Small intestine (tissue), 7 donors: ENCODE results near the gene RTEL1. TPM values are rescaled to one million over a fixed set of nuclear protein-coding genes. Genes with fewer than 3 reads are reported as not detected.

Experiments
- DNase-seq, 2 donors: peaks; one replicate each; pipeline versions ENCODE4 v3.0.0 to v3.0.0-alpha.2; 2013
- FAIRE-seq: peaks from 2 replicates; lab custom pipeline; 2012; peaks lifted over from hg19 to GRCh38; lab: Jason Lieb, UNC
- H3K27ac ChIP-seq, 3 donors: one replicate each; pipeline ENCODE4 v1.5.1; 2013; ENCODE audit warnings: low read length in 2 of 3, mild to moderate bottlenecking in 2 of 3, control low read depth in 1 of 3, inconsistent platforms in 1 of 3, low read depth in 1 of 3, moderate library complexity in 1 of 3
- H3K27me3 ChIP-seq, 3 donors: one replicate each; pipeline ENCODE4 v1.6.1; 2013; ENCODE audit warnings: low read length in 3 of 3, inconsistent platforms in 1 of 3; ENCODE audit not compliant: control insufficient read depth in 3 of 3, insufficient read depth in 3 of 3
- H3K36me3 ChIP-seq, 3 donors: one replicate each; pipeline ENCODE4 v1.6.1; 2013; ENCODE audit warnings: low read length in 3 of 3, inconsistent platforms in 1 of 3, low read depth in 1 of 3, mild to moderate bottlenecking in 1 of 3, moderate library complexity in 1 of 3; ENCODE audit not compliant: control insufficient read depth in 3 of 3, insufficient read depth in 2 of 3
- H3K4me1 ChIP-seq, 3 donors: one replicate each; pipeline ENCODE4 v1.6.1; 2013; ENCODE audit warnings: low read length in 2 of 3, inconsistent platforms in 1 of 3, low read depth in 1 of 3, mild to moderate bottlenecking in 1 of 3, moderate library complexity in 1 of 3; ENCODE audit not compliant: control insufficient read depth in 3 of 3, insufficient read depth in 2 of 3
- H3K4me3 ChIP-seq, 3 donors: one replicate each; pipeline ENCODE4 v1.5.1; 2013; ENCODE audit warnings: low read length in 3 of 3, control low read depth in 1 of 3, inconsistent platforms in 1 of 3, low read depth in 1 of 3, mild to moderate bottlenecking in 1 of 3, moderate library complexity in 1 of 3
- H3K9me3 ChIP-seq, 2 donors: one replicate each; pipeline ENCODE4 v1.6.1; 2013; ENCODE audit warnings: low read depth in 1 of 2, low read length in 1 of 2; ENCODE audit not compliant: control insufficient read depth in 2 of 2, insufficient read depth in 1 of 2
- WGBS, 3 donors: extraction: QIAGEN DNeasy Blood & Tissue Kit; methylation state at CpG; one replicate each; pipeline ENCODE4 v1.1.7; 2013; 5-methylcytosine and 5-hydroxymethylcytosine counted together
- polyA plus RNA-seq, 4 donors: library from polyadenylated mRNA; stranded (reverse) in 3 of 4; unstranded in 1 of 4; fragments of 200-250 nt in 3 of 4; fragments of 120-200 nt in 1 of 4; gene quantifications; one replicate each; pipeline versions ENCODE4 v1.2.1 to v1.2.3, GENCODE V29; 2013
- donor health status: healthy with polysubstance abuse.
- donor health status: control.
- donor health status: control.
- donor health status: Bipolar disorder and iron deficiency.
- donor health status: healthy.

RTEL1 gene
- polyA plus RNA-seq, 4 donors: 3.5 to 15.0 (median 10.5) TPM

- Histone ChIP-seq H3K36me3 (peaks cover 5 to 54% (median 10%) of the 10 kb centered on the region in 3 donors), H3K4me1 (peaks cover 1 to 29% (median 4%) of the 10 kb centered on the region in 3 donors), H3K27me3 (no peaks in the 10 kb centered on the region), H3K9me3 (no peaks in the 10 kb centered on the region), H3K4me3 (peak overlapping the region in 2 of 3 donors; percentile 17 to 51), H3K27ac (peak overlapping the region in 1 of 3 donors; percentile 57)
- FAIRE-seq (no peak), DNase-seq (peak; percentile 28 to 41)
- WGBS, 3 donors: 23 to 31% (median 25%) methylated on average over 25 to 30 of the region's 30 CpGs
Measured at GRCh38 chr20:63736893-63737694, 79.0 kb downstream of the RTEL1 start.

GRCh38 chr20:63737695-63737944, 79.5 kb downstream of the RTEL1 start:
- Histone ChIP-seq H3K27me3 (no peaks in the 10 kb centered on the region), H3K4me3 (peak overlapping the region in 2 of 3 donors; percentile 17 to 51), H3K36me3 (peaks cover 5 to 60% (median 10%) of the 10 kb centered on the region in 3 donors), H3K27ac (peak overlapping the region in 1 of 3 donors; percentile 57), H3K4me1 (peaks cover 1 to 30% (median 4%) of the 10 kb centered on the region in 3 donors), H3K9me3 (no peaks in the 10 kb centered on the region)
- 1 to 5% (median 2%) methylated on average over 13 to 26 of the region's 26 CpGs for WGBS, 3 donors
- no peak for FAIRE-seq
- no peak for DNase-seq

DNA sequence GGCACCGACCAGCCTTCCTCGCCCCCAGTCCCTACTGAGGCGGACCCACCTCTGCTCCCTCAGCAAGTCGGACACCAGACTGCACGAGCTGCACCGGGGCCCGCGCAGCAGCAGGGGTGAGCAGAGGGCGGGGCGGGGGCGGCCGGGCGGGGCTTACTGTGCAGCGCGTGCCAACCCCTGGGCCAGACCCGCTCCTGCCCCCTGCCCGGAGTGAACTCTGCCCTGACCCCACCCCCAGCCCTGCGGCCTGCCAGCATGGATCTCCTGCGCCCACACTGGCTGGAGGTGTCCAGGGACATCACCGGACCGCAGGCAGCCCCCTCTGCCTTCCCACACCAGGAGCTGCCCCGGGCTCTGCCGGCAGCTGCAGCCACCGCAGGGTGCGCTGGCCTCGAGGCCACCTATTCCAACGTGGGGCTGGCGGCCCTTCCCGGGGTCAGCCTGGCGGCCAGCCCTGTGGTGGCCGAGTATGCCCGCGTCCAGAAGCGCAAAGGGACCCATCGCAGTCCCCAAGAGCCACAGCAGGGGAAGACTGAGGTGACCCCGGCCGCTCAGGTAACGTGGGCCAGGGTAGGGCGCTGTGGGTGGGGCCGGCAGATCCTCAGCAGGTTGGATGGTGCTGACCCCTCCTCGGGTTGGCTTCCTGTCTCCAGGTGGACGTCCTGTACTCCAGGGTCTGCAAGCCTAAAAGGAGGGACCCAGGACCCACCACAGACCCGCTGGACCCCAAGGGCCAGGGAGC, 80.0 kb downstream of the RTEL1 start:
- Histone ChIP-seq H3K36me3 (peaks cover 5 to 62% (median 10%) of the 10 kb centered on the region in 3 donors), H3K27ac (no peak overlapping the region), H3K27me3 (no peaks in the 10 kb centered on the region), H3K9me3 (no peaks in the 10 kb centered on the region), H3K4me1 (peaks cover 1 to 30% (median 4%) of the 10 kb centered on the region in 3 donors), H3K4me3 (peak overlapping the region; percentile 7 to 51 (median 16))
- FAIRE-seq (no peak), DNase-seq (peak; percentile 33 to 58)
- WGBS, 3 donors: 7 to 17% (median 16%) methylated on average over 24 to 43 of the region's 43 CpGs

DNA sequence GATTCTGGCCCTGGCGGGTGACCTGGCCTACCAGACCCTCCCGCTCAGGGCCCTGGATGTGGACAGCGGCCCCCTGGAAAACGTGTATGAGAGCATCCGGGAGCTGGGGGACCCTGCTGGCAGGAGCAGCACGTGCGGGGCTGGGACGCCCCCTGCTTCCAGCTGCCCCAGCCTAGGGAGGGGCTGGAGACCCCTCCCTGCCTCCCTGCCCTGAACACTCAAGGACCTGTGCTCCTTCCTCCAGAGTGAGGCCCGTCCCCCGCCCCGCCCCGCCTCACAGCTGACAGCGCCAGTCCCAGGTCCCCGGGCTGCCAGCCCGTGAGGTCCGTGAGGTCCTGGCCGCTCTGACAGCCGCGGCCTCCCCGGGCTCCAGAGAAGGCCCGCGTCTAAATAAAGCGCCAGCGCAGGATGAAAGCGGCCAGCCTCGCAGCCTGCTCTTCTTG, 80.6 kb downstream of the RTEL1 start:
- no peak for FAIRE-seq
- 5 to 27% (median 15%) methylated on average over 16 to 26 of the region's 26 CpGs for WGBS, 3 donors
- Histone ChIP-seq H3K36me3 (peaks cover 5 to 62% (median 8%) of the 10 kb centered on the region in 3 donors), H3K27me3 (no peaks in the 10 kb centered on the region), H3K9me3 (no peaks in the 10 kb centered on the region), H3K27ac (peak overlapping the region in 2 of 3 donors; percentile 53 to 71), H3K4me1 (peaks cover 1 to 30% (median 4%) of the 10 kb centered on the region in 3 donors), H3K4me3 (peak overlapping the region in 2 of 3 donors; percentile 43 to 78)
- DNase-seq: peak; percentile 64 to 79

DNA sequence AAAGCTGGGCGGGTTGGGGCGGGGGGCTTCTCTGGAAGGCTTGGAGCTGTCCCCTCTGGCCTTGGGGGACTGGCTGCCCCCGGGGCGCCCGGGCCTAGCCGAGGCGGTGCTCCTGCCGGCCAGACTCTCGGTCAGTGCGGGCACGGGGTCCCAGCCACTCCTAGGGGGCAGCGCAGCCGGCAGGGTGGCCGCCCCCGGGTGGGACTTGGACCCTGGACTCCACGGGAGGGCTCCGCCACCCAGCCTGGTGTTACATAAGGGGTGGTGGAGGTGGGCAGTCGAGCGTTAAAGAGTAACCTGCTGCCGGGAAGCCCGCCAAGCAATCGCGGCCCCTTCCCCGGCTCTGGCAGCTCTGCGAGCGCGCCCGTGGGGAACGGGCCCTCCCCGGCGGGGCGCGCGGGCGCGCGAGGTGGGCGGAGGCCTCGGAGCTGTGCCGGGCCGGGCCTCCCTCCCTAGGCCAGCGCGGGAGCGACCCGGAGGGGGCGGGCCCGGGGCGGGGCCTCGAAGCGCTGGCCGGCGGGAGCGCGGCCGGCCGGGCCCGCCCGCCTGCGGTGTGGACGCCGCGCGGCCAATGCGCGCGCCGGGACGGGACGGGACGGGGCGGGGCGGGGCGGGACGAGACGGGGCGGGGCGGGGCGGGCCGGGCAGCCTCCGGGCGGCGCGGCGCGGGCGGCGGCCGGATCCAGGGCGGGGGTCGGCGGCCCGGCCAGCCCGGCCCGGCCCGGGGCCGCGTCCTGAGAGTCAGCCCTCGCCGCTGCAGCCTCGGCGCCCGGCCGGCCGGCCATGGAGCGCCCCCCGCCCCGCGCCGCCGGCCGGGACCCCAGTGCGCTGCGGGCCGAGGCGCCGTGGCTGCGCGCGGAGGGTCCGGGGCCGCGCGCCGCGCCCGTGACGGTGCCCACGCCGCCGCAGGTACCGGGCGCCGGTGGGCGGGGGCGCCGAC, 81.3 kb downstream of the RTEL1 start, which contains the start of gene SLC2A4RG:
Gene SLC2A4RG, plus strand, starts transcription at position 647 of the 940 bp plus-strand sequence. Its CDS starts 137 bp downstream, at position 784.
- H3K27ac ChIP-seq: peak within 1 kb of the TSS; percentile 69 to 99 (median 82)
- H3K27me3 ChIP-seq: no peaks in the 10 kb centered on the region
- peak within 1 kb of the TSS; percentile 74 to 78 (median 78) for H3K4me3 ChIP-seq
- H3K36me3 ChIP-seq: peaks cover 5 to 58% (median 6%) of the 10 kb centered on the region in 3 donors
- peaks cover 1 to 30% (median 4%) of the 10 kb centered on the region in 3 donors for H3K4me1 ChIP-seq
- 2 to 4% (median 2%) methylated on average over 28 to 136 of the region's 136 CpGs for WGBS, 3 donors
- DNase-seq (peak; percentile 83 to 91), FAIRE-seq (no peak)
- H3K9me3 ChIP-seq: no peaks in the 10 kb centered on the region

GRCh38 chr20:63740070-63740626, 82.0 kb downstream of the RTEL1 start:
- Histone ChIP-seq H3K36me3 (peaks cover 3 to 57% (median 3%) of the 10 kb centered on the region in 3 donors), H3K27me3 (no peaks in the 10 kb centered on the region), H3K4me3 (peak overlapping the region; percentile 74 to 78 (median 78)), H3K9me3 (no peaks in the 10 kb centered on the region), H3K27ac (peak overlapping the region; percentile 67 to 99 (median 82)), H3K4me1 (peaks cover 1 to 30% (median 4%) of the 10 kb centered on the region in 3 donors)
- FAIRE-seq: no peak
- peak in 1 of 2 donors; percentile 14 for DNase-seq
- 0 to 1% (median 1%) methylated on average over 32 to 80 of the region's 80 CpGs for WGBS, 3 donors

GRCh38 chr20:63740627-63741353, 82.7 kb downstream of the RTEL1 start:
- Histone ChIP-seq H3K9me3 (no peaks in the 10 kb centered on the region), H3K27ac (peak overlapping the region; percentile 67 to 99 (median 82)), H3K36me3 (peaks cover 0 to 54% (median 2%) of the 10 kb centered on the region in 3 donors), H3K4me1 (peaks cover 1 to 30% (median 4%) of the 10 kb centered on the region in 3 donors), H3K4me3 (peak overlapping the region; percentile 74 to 78 (median 78)), H3K27me3 (no peaks in the 10 kb centered on the region)
- WGBS, 3 donors: 3 to 15% (median 10%) methylated on average over 25 to 29 of the region's 29 CpGs
- DNase-seq: peak; percentile 83 to 95
- FAIRE-seq: no peak
